Stimulated activated naive B cell treated with anti-CD40 and anti-IgM and Interleukin-4, amounts not matched to agents 10 μg/mL and 1 μg/mL and 100 μg/mL, for 72 hours (primary cell): Measurements from ENCODE around the gene NOL4L.
"Not testable (repeated sequence)": the region's sequence is repeated elsewhere in the genome, so short reads cannot be mapped to it uniquely, and the experiment has no call there.

Experiments
- ATAC-seq, 2 donors: fragments of 150-1000 bp; cut with Tn5 transposase; replicated peaks; 2 replicates each; pipeline ENCODE4 v1.10.0; 2021; ENCODE audit warnings: moderate library complexity in 1 of 2
- DNase-seq: peaks from one replicate; pipeline ENCODE4 v3.0.0; 2021
- H3K27ac Mint-ChIP-seq: one replicate; pipeline ENCODE4 v1.8.0; 2022; ENCODE audit warnings: mild to moderate bottlenecking, mixed read lengths
- H3K27me3 Mint-ChIP-seq, 2 donors: one replicate each; pipeline ENCODE4 v1.8.0; 2022; ENCODE audit warnings: mixed read lengths in 2 of 2
- H3K36me3 Mint-ChIP-seq, 2 donors: one replicate each; pipeline ENCODE4 v1.8.0; 2022; ENCODE audit warnings: mixed read lengths in 2 of 2, mild to moderate bottlenecking in 1 of 2
- H3K4me1 Mint-ChIP-seq, 2 donors: one replicate each; pipeline ENCODE4 v1.8.0; 2022; ENCODE audit warnings: mixed read lengths in 2 of 2, mild to moderate bottlenecking in 1 of 2
- H3K4me3 Mint-ChIP-seq, 2 donors: one replicate each; pipeline ENCODE4 v1.8.0; 2022; ENCODE audit warnings: mild to moderate bottlenecking in 2 of 2, mixed read lengths in 2 of 2, moderate library complexity in 1 of 2
- H3K9me3 Mint-ChIP-seq, 2 donors: one replicate each; pipeline ENCODE4 v1.8.0; 2022; ENCODE audit warnings: mixed read lengths in 2 of 2, mild to moderate bottlenecking in 1 of 2

NOL4L gene

GRCh38 chr20:32434434-32434833 lies 150.7 kb downstream of the NOL4L start:
- H3K27me3 Mint-ChIP-seq, result no peaks in the 10 kb centered on the region
- no peak for ATAC-seq
- H3K27ac Mint-ChIP-seq, result no peak overlapping the region
- H3K9me3 Mint-ChIP-seq, result no peaks in the 10 kb centered on the region
- peaks cover 49 to 69% of the 10 kb centered on the region in 2 donors for H3K36me3 Mint-ChIP-seq
- no peak for DNase-seq
- no peak overlapping the region for H3K4me3 Mint-ChIP-seq
- H3K4me1 Mint-ChIP-seq, result peaks cover 13 to 23% of the 10 kb centered on the region in 2 donors

- peaks cover 46 to 69% of the 10 kb centered on the region in 2 donors for H3K36me3 Mint-ChIP-seq
- H3K4me1 Mint-ChIP-seq, result peaks cover 4 to 14% of the 10 kb centered on the region in 2 donors
These were observed 151.7 kb downstream of the NOL4L start for GRCh38 chr20:32433311-32434021.

GRCh38 chr20:32432277-32432676 lies 152.9 kb downstream of the NOL4L start:
- Mint-ChIP-seq H3K9me3 (no peaks in the 10 kb centered on the region), H3K27ac (no peak overlapping the region), H3K27me3 (no peaks in the 10 kb centered on the region), H3K4me1 (peaks cover under 1 to 5% of the 10 kb centered on the region in 2 donors), H3K4me3 (no peak overlapping the region), H3K36me3 (peaks cover 46 to 72% of the 10 kb centered on the region in 2 donors)
- no peak for ATAC-seq
- no peak for DNase-seq

More at GRCh38 chr20:32433311-32434021, 151.7 kb downstream of the NOL4L start:
- DNase-seq, result no peak
- no peak overlapping the region for H3K4me3 Mint-ChIP-seq
- H3K27me3 Mint-ChIP-seq, result no peaks in the 10 kb centered on the region
- H3K9me3 Mint-ChIP-seq, result no peaks in the 10 kb centered on the region
- ATAC-seq, result no peak
- no peak overlapping the region for H3K27ac Mint-ChIP-seq

GRCh38 chr20:32431457-32431856 lies 153.7 kb downstream of the NOL4L start:
- peak overlapping the region; percentile 3 for H3K27ac Mint-ChIP-seq
- H3K27me3 Mint-ChIP-seq, result no peaks in the 10 kb centered on the region
- H3K4me1 Mint-ChIP-seq, result peaks cover 0 to 3% of the 10 kb centered on the region in 2 donors
- no peak for DNase-seq
- H3K4me3 Mint-ChIP-seq, result no peak overlapping the region
- peaks cover 44 to 72% of the 10 kb centered on the region in 2 donors for H3K36me3 Mint-ChIP-seq
- no peak for ATAC-seq
- H3K9me3 Mint-ChIP-seq, result no peaks in the 10 kb centered on the region

GRCh38 chr20:32429745-32430360 lies 155.3 kb downstream of the NOL4L start:
- H3K4me1 Mint-ChIP-seq, result peaks cover 0 to 5% of the 10 kb centered on the region in 2 donors
- DNase-seq (no peak), ATAC-seq (no peak)
- no peaks in the 10 kb centered on the region for H3K27me3 Mint-ChIP-seq
- no peak overlapping the region for H3K4me3 Mint-ChIP-seq
- no peaks in the 10 kb centered on the region for H3K9me3 Mint-ChIP-seq
- H3K27ac Mint-ChIP-seq, result peak overlapping the region; percentile 80
- H3K36me3 Mint-ChIP-seq, result peaks cover 46 to 74% of the 10 kb centered on the region in 2 donors

- ATAC-seq, result no peak
- peak overlapping the region; percentile 80 for H3K27ac Mint-ChIP-seq
- H3K4me3 Mint-ChIP-seq, result no peak overlapping the region
- peaks cover 0 to 5% of the 10 kb centered on the region in 2 donors for H3K4me1 Mint-ChIP-seq
- H3K9me3 Mint-ChIP-seq, result no peaks in the 10 kb centered on the region
- no peak for DNase-seq
- peaks cover 43 to 75% of the 10 kb centered on the region in 2 donors for H3K36me3 Mint-ChIP-seq
- H3K27me3 Mint-ChIP-seq, result no peaks in the 10 kb centered on the region
These were observed 155.8 kb downstream of the NOL4L start for GRCh38 chr20:32429343-32429742.

GRCh38 chr20:32427996-32428395 lies 157.1 kb downstream of the NOL4L start:
- ATAC-seq, result no peak
- Mint-ChIP-seq H3K4me1 (peaks cover 0 to 5% of the 10 kb centered on the region in 2 donors), H3K27ac (no peak overlapping the region), H3K4me3 (no peak overlapping the region), H3K36me3 (peaks cover 35 to 64% of the 10 kb centered on the region in 2 donors), H3K9me3 (no peaks in the 10 kb centered on the region), H3K27me3 (no peaks in the 10 kb centered on the region)
- no peak for DNase-seq

GRCh38 chr20:32421290-32421689 lies 163.8 kb downstream of the NOL4L start:
- H3K4me3 Mint-ChIP-seq, result no peak overlapping the region
- no peak overlapping the region for H3K27ac Mint-ChIP-seq
- H3K9me3 Mint-ChIP-seq, result no peaks in the 10 kb centered on the region
- no peak for ATAC-seq
- peaks cover 5 to 7% of the 10 kb centered on the region in 2 donors for H3K4me1 Mint-ChIP-seq
- H3K36me3 Mint-ChIP-seq, result peaks cover 17 to 29% of the 10 kb centered on the region in 2 donors
- H3K27me3 Mint-ChIP-seq, result no peaks in the 10 kb centered on the region
- DNase-seq, result no peak

GRCh38 chr20:32418376-32418775 lies 166.8 kb downstream of the NOL4L start:
- DNase-seq (no peak), ATAC-seq (no peak)
- Mint-ChIP-seq H3K4me1 (peaks cover 19 to 29% of the 10 kb centered on the region in 2 donors), H3K4me3 (no peak overlapping the region), H3K27me3 (no peaks in the 10 kb centered on the region), H3K9me3 (no peaks in the 10 kb centered on the region), H3K27ac (no peak overlapping the region), H3K36me3 (peaks cover 21 to 32% of the 10 kb centered on the region in 2 donors)

- H3K27ac Mint-ChIP-seq, result no peak overlapping the region
- DNase-seq, result no peak
- peaks cover 4% of the 10 kb centered on the region in 2 donors for H3K9me3 Mint-ChIP-seq
- H3K36me3 Mint-ChIP-seq, result peaks cover 23 to 36% of the 10 kb centered on the region in 2 donors
- peaks cover 30 to 48% of the 10 kb centered on the region in 2 donors for H3K4me1 Mint-ChIP-seq
- ATAC-seq, result no peak
- H3K4me3 Mint-ChIP-seq, result no peak overlapping the region
- no peaks in the 10 kb centered on the region for H3K27me3 Mint-ChIP-seq
These were observed 168.9 kb downstream of the NOL4L start for GRCh38 chr20:32416206-32416605.

- peak overlapping the region; percentile 20 for H3K27ac Mint-ChIP-seq
- peaks cover 23 to 33% of the 10 kb centered on the region in 2 donors for H3K36me3 Mint-ChIP-seq
- DNase-seq, result no peak
- H3K27me3 Mint-ChIP-seq, result no peaks in the 10 kb centered on the region
- no peak overlapping the region for H3K4me3 Mint-ChIP-seq
- peaks cover 30 to 48% of the 10 kb centered on the region in 2 donors for H3K4me1 Mint-ChIP-seq
- no peak for ATAC-seq
- peaks cover 4% of the 10 kb centered on the region in 2 donors for H3K9me3 Mint-ChIP-seq
These were observed 169.6 kb downstream of the NOL4L start for GRCh38 chr20:32415494-32415893.

- H3K4me1 Mint-ChIP-seq, result peaks cover 28 to 55% of the 10 kb centered on the region in 2 donors
- H3K27ac Mint-ChIP-seq, result no peak overlapping the region
These were observed 173.0 kb downstream of the NOL4L start for GRCh38 chr20:32411955-32412706.

GRCh38 chr20:32407131-32407750 lies 177.9 kb downstream of the NOL4L start:
- Mint-ChIP-seq H3K36me3 (peaks cover 6 to 15% of the 10 kb centered on the region in 2 donors), H3K4me1 (peaks cover 15 to 30% of the 10 kb centered on the region in 2 donors)
- DNase-seq, H3K27me3 Mint-ChIP-seq, H3K27ac Mint-ChIP-seq, H3K9me3 Mint-ChIP-seq, H3K4me3 Mint-ChIP-seq, ATAC-seq: not testable (repeated sequence)

More at GRCh38 chr20:32411955-32412706, 173.0 kb downstream of the NOL4L start:
- Mint-ChIP-seq H3K27me3 (no peaks in the 10 kb centered on the region), H3K9me3 (peaks cover 4% of the 10 kb centered on the region in 2 donors), H3K4me3 (no peak overlapping the region), H3K36me3 (peaks cover 18 to 29% of the 10 kb centered on the region in 2 donors)
- DNase-seq (no peak), ATAC-seq (peak; percentile 94 to 97)

GRCh38 chr20:32406701-32407100 lies 178.4 kb downstream of the NOL4L start:
- peaks cover 6 to 18% of the 10 kb centered on the region in 2 donors for H3K36me3 Mint-ChIP-seq

More at GRCh38 chr20:32406701-32407100, 178.4 kb downstream of the NOL4L start:
- Mint-ChIP-seq H3K4me3 (no peak overlapping the region), H3K27ac (peak overlapping the region; percentile 1), H3K4me1 (peaks cover 11 to 25% of the 10 kb centered on the region in 2 donors), H3K9me3 (no peaks in the 10 kb centered on the region), H3K27me3 (no peaks in the 10 kb centered on the region)
- ATAC-seq (no peak), DNase-seq (no peak)
